C4-2B (cell line): ENCODE measurements around the gene ZNF609.

ENCODE experiments used
- CTCF ChIP-seq: fragments of 450-650 bp; conservative IDR thresholded peaks from 2 replicates; pipeline ENCODE4 v1.5.1; 2017; ENCODE audit warnings: mild to moderate bottlenecking
- ZFX ChIP-seq: fragments of 450-650 bp; IDR thresholded peaks from 2 replicates; pipeline ENCODE4 v1.6.1; 2017

- TF ChIP-seq CTCF (no peak), ZFX (no peak)
Measured at GRCh38 chr15:64582202-64582601, 121.8 kb downstream of the ZNF609 start.
